NCI-H2227 (cell line): ENCODE measurements around the gene WDR18.
A peak's percentile ranks its signal among the peaks of the same experiment; 100 is the strongest.

Experiments used
- DNase-seq: peaks from one replicate; lab custom pipeline; 2025; ENCODE audit not compliant: unreplicated experiment; lab: John Stamatoyannopoulos, UW

Gene WDR18

DNA sequence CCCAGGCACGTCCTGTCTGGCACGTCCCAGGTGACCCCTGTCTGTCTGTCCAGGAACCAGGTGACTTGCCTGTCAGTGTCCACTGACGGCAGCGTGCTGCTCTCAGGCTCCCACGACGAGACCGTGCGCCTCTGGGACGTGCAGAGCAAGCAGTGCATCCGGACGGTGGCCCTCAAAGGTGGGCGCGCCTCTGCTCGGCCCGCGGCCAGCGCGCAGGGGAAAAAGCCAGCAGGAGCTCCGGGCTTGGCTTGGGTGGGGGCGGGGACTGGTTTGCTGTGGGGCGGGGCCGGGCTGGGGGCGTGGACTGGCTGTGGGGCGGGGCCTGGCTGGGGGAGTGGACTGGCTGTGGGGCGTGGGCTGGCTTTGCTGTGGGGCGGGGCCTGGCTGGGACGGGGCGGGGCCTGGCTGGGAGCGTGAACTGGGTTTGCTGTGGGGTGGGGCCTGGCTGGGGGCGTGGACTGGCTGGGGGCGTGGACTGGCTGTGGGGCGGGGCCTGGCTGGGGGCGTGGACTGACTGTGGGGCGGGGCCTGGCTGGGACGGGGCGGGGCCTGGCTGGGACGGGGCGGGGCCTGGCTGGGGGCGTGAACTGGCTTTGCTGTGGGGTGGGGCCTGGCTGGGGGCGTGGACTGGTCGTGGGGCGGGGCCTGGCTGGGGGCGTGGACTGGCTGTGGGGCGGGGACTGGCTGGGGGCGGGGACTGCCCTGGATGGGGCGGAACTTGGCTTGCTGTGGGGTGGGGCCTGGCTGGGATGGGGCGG lies 7.2 kb downstream of the WDR18 start:
- no peak for DNase-seq

DNA sequence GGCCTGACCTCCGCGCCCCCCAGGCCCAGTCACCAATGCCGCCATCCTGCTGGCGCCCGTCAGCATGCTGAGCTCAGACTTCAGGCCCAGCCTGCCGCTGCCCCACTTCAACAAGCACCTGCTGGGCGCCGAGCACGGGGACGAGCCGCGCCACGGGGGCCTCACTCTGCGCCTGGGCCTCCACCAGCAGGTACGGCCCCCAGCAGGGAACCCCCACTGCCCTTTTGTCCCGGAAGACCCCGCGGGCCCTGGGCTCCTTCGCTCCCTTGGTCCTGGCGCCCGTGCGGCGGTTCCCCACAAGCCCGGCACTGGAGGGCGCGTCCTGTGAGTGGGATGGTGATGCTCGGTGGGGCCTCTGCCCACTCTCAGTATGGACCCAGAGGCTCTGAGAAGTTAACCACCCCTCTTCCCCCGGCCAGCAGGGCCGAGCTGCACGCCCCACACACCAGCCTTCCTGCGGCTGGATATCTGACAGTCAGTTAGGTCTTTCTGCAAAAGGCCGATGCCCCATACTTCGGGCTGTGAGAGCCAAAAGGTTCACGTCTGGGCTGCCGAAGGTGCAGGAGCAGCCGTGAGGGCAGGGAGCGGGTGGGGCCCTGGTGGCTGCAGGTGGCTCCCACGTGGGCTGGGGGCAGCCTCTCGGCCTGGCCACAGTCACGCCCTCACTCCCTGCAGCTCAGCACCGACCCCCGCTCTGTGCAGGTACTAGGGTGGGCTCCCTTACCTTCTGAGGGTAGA lies 8.0 kb downstream of the WDR18 start:
- no peak for DNase-seq

DNA sequence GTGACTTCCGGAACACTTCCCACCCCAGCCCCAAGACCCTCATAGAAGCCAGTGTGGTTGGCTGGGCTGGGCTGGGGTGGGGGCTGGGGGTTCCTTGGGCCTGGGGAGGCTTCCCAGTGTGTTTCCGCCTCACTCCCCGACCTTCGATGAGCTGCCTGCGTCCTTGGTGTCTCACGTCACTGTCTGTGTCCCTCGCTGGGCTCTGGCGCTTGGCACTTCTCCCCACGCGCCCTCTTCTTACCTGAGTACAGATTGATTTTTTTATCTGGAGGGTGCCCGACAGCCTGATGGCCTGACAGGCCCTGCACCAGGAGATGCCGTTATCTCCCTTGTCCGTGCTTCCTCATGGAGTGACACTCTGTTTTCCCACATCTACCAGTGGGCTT lies 8.5 kb downstream of the WDR18 start:
- DNase-seq: no peak

DNA sequence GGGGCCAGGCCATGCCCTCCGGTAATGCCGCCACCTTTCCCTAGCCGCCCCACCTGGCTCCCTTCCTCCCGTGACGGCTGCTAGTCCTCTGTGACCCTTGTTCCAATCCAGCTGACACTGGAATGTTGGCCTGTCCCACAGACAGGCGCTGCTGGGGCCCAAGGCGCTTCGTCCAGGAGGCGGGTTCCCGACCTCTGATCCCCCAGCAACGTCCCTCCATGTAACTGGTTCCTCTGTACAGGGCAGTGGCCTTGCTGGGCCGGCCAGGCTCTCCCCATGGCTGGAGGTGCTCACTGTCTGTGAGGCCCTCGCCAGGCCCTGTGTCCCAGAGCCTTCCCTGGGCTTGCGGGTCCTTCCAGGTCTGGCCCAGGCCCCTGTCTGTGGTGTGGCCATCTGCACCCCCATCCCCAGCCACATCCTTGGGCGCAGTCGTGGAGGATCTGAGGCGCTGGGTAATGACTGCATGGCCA lies 9.3 kb downstream of the WDR18 start:
- DNase-seq: no peak

DNA sequence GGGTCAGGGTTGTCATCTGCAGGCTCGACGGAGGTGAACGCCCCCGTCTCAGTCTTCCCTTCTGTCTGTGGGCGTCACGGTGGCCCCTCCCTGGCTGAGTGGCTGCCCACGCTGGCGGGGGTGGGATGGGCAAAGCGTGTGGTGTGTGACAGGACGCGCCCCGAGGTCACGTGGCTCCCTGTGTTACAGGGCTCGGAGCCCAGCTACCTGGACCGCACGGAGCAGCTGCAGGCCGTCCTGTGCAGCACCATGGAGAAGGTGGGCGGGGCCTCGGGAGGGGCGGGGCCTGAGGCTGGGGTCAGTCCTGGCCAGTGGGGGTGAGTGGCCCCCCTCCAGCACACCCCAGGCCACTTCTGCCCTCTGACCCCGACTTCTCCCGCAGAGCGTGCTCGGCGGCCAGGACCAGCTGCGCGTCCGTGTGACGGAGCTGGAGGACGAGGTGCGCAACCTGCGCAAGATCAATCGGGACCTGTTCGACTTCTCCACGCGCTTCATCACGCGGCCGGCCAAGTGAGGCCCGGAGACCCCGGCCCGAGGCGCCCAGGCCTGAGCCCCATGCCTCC lies 9.8 kb downstream of the WDR18 start:
- DNase-seq: no peak

DNA sequence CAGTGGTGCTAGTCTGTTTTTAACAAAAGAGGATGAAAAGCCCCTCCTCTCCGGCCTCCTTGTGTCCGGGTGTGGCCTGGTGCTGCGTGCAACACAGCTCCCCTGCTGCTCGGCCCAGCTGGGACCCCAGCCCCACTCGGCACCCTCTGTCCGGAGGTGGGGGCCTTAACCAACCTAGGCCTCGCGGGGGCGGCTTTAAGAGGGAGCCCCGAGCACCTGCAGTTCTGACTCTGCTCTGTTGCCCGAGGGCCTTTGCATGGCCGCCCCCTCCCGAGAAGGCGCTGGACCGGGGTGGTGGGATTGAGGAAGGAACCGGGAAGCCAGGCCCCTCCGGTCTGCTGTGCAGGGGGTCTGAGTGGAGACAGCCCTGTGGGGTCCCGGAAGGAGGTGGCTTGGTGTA lies 10.4 kb downstream of the WDR18 start:
- no peak for DNase-seq

DNA sequence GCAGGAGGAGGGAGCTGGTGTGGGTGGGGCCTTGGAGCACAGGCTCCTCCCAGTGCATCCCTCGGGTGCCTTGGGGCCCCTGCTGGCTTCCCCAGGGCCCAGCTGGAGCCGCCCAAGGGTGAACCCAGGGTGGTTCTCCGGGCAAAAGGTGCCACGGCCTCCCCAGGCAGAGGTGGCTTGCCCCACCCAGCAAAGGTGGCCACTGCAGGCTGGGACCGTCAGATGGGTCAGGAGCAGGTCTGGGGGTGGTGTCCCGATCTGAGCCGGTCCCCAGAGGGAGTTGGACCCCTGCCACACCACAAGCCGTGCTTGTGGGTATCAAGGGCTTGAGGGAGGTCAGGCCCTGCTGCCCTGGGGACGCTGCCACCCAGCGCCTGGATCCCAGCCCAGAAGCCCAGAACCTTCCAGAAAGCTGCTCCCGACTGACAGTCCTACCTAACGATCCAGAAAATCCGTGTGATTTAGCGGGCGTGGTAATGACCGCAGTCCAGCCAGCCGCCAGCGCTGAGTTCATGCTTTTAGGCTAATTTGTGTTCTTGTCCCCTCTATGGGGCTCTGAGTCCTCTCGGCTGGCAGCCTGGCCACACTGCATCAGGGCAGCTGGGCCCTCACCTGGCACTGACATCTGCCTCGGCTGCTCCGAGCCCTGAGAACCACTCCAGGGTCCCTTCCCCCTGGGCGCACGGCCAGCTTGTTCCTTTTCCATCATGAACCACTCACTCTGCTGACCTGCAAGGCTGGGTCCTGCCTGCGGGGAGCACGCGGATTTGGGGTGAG lies 11.1 kb downstream of the WDR18 start:
- DNase-seq: no peak

DNA sequence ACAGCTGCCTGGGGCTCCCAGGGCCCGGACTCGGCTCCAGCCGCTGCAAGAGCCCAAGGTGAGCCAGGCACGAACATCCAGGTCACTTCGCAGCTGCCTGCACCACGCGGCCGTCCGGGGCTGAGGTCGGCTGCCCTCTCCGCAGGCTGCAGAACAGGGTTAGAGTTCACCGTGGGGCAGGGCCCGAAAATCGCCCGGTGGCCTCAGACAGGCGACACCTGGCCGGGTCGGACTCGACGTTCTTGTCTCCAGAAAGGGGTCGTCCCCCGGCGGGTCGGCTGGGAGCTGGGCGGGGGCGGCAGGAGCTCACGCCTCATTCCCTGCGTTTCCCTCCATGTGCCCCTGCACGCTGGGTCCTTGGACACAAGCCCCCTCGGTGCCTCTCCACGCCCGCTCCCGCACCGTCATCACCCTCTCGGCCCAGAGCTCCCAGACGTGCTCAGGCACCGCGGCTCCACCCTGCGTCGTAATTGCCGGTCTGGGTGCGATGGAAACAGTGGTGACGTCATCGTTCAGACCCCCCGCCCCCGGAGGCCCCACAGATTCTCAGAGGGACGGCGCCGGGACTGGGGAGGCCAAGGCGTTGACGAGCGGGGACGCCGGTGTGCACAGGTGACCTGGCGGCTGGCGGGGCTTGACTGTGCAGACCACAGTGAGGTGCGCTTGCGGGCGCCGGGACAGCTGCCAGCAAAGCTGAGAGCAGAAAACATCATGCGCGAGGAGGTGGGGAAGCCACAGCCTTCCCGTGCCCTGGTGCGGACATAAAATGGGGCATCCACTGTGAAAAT lies 12.1 kb downstream of the WDR18 start:
- peak; percentile 52 for DNase-seq

DNA sequence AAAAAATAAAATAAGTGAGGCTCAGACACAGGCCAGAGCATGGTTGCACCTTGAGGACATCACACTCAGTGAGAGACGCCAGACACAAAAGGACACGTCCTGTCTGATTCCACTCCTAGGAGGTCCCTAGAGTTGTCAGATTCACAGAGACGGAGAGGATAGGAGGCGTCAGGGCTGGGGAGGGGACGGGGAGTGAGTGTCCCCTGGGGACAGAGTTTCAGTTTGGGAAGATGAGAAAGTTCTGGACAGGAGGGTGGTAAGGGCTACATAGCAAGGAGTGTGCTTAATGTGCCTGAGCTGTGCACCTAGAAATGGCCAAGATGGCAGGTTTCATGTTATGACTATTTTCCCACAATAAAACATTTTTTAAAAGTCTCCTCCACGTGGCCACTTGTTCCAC lies 13.9 kb downstream of the WDR18 start:
- no peak for DNase-seq

DNA sequence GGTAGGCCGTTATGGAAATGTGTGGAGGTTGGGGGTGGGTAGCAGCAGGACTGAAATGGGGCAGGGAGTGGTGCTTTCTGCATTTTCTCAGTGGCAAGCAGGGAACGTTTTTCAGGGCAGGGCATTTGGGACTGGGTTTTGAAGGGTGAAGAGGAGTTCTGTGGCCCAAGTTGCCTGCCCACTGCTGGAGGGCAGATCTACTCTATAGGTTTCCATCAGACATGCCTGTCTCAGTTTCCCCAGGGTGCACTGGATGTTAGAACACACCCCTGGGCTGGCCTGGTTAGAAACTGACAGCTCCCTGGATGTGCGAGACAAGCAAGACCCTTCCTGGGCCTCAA lies 15.2 kb downstream of the WDR18 start:
- no peak for DNase-seq

DNA sequence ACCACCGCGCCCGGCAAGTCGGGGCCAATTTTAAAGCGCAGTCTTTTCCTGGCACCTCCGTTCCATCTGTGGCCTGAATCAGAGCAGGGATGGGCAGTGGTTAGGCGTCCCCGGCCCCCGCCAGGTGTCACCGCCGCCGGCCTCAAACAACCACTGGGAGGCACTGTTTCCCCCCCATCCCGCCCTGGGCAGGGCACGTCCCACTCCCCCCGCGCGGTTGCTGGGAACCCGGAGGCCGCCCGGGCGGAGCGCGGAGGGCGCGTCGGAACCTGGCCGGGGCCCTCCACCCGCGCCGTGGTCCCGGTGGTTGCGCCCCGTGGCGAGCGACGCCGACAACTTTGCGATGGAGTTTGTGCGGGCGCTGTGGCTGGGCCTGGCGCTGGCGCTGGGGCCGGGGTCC lies 15.9 kb downstream of the WDR18 start, which contains the start of gene GRIN3B:
TSS of gene GRIN3B (plus strand) at position 325 of the 400 bp plus-strand sequence. CDS start at position 344, 19 bp downstream.
- peak; percentile 25 for DNase-seq

DNA sequence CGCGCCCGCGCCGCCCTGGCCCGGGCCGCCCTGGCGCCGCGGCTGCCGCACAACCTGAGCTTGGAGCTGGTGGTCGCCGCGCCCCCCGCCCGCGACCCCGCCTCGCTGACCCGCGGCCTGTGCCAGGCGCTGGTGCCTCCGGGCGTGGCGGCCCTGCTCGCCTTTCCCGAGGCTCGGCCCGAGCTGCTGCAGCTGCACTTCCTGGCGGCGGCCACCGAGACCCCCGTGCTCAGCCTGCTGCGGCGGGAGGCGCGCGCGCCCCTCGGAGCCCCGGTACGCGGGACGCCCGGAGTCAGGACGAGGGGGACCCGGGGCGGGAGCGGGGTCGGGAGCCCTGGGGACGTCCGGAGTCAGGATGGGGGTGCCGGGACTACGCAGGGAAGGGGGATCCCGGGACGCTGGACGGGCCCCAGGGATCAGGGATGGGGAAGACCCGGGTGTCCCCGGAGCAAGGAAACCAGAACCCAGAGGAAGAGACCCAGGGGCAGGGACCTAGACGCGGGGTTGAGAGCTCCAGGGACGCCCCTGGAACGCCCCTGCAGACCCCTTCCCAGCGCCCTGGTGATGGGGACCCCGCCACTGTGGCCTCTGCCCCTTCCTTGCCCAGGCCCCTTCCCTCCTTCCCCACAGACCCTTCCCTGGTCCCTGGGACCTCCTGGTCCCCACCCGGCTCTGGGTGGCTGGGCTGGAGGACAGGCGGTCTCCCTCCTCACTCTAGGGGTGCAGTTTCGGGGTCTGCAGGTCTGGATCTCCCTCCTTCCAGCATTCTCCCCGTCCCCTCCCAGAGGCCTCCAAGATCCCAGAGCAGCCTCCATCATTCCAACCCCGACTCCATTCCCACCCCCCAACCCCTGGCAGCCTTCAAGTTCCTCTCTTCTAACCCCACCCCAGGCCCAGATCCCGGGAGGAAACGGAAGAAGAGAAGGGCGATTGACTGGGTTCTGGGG lies 16.7 kb downstream of the WDR18 start:
- no peak for DNase-seq

DNA sequence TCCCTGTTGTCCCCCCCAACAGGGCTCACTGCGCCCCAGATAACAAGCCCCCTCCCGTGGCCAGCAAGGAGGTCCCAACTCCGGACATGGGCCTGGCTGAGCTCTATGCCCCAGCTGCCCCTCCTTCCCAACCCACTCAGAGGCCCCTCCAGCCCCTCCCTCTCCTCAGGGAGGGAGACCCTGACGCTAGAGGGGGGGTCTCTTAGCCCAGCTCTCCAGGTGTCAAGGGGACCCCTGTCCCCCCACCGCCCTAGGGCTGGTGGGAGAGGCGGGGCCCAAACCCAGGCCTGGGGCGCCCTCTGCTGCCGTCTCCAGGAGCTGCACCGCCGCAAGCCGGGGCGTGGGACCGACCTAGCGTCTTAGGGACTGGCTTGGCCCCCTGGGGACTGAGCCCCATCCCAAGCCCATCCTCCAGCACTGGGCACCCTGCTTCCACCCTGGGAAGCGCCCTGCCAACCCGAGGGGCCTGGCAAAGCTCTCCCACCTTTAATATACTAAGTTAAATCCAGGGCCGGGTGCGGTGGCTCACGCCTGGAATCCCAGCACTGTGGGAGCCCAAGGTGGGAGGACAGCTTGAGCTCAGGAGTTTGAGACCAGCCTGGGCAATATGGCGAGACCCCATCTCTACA lies 17.5 kb downstream of the WDR18 start:
- DNase-seq: peak; percentile 47

DNA sequence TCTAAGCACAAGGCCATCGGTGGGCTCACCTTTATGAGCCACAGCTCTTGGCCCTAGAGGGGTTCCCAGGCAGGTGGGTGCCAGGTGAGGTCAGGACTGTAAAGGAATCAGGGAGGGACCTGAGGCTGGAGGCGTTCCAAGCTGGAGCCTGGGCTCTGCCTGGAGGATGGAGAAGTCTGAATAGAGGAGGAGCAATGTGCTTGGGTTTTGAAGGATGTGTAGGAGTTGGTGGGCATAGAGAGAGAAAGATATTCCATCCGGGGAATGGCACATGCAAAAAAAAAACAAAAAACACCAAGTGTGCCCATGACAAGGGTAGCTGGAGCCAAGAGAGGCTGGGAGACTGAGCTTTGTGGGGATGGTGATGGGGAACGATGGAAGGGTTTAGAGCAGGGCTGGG lies 18.5 kb downstream of the WDR18 start:
- no peak for DNase-seq

DNA sequence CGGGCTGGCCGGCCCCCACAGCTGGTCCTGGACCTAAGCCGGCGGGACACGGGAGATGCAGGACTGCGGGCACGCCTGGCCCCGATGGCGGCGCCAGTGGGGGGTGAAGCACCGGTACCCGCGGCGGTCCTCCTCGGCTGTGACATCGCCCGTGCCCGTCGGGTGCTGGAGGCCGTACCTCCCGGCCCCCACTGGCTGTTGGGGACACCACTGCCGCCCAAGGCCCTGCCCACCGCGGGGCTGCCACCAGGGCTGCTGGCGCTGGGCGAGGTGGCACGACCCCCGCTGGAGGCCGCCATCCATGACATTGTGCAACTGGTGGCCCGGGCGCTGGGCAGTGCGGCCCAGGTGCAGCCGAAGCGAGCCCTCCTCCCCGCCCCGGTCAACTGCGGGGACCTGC lies 19.1 kb downstream of the WDR18 start:
- no peak for DNase-seq

DNA sequence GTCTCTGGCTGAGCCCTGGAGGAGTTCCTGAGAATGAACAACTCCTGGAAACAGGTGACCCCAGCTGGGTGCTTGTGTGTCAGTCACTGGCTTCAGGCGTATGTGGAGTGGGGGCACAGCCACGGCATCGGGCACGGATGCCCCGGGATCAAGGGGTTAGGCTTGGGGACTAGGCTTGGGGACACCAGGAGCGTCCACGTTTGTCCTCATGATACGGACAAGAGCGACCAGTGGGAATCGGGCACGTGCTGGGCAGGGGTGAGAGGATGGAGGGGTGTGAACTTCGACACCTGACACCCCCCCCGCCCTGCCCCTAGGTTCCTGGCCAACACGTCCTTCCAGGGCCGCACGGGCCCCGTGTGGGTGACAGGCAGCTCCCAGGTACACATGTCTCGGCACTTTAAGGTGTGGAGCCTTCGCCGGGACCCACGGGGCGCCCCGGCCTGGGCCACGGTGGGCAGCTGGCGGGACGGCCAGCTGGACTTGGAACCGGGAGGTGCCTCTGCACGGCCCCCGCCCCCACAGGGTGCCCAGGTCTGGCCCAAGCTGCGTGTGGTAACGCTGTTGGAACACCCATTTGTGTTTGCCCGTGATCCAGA lies 20.2 kb downstream of the WDR18 start:
- DNase-seq: no peak

DNA sequence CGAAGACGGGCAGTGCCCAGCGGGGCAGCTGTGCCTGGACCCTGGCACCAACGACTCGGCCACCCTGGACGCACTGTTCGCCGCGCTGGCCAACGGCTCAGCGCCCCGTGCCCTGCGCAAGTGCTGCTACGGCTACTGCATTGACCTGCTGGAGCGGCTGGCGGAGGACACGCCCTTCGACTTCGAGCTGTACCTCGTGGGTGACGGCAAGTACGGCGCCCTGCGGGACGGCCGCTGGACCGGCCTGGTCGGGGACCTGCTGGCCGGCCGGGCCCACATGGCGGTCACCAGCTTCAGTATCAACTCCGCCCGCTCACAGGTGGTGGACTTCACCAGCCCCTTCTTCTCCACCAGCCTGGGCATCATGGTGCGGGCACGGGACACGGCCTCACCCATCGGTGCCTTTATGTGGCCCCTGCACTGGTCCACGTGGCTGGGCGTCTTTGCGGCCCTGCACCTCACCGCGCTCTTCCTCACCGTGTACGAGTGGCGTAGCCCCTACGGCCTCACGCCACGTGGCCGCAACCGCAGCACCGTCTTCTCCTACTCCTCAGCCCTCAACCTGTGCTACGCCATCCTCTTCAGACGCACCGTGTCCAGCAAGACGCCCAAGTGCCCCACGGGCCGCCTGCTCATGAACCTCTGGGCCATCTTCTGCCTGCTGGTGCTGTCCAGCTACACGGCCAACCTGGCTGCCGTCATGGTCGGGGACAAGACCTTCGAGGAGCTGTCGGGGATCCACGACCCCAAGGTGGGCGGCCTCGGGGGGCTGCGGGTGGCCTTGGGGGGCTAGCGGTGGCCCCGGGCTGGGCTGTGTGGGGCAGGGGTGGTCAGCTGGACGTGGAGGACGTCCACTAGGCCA lies 20.9 kb downstream of the WDR18 start:
- DNase-seq: no peak
